ENCODE measurements around the gene FHOD1. TPM values are rescaled to one million over a fixed set of nuclear protein-coding genes. Genes with fewer than 3 reads are reported as not detected.
A peak's percentile ranks its signal among the peaks of the same experiment; 100 is the strongest.

FHOD1 gene
- total and polyA plus RNA-seq, 9 of the 15 experiments (the other 6 are each of a cell fraction or from before 2014, with no cell fraction given), result 18.7 to 126 (median 32.3) TPM

GRCh38 chr16:67238806-67239470 lies 8.3 kb downstream of the FHOD1 start:
- in situ Hi-C loops (cut with MboI) (no loop called here), intact Hi-C loops (cut with micrococcal nuclease) (loop anchor here (5.0 kb wide), 1 partner anchor 38 kb away; the partner anchor contains the start of gene PLEKHG4)
- Histone ChIP-seq H3K27ac (ENCODE audit: extremely low read depth, low read depth, low read length) (no peak overlapping the region), H3K27me3 (ENCODE audit: control insufficient read depth in 2 of 2, insufficient read depth in 2 of 2, low read length in 2 of 2) (no peaks in the 10 kb centered on the region), H2AFZ (ENCODE audit: low read depth, low read length) (no peak overlapping the region), H3K4me1 (replicated peaks in 1 of 2; ENCODE audit: control insufficient read depth in 2 of 2, insufficient read depth in 2 of 2, low read length in 2 of 2) (peaks cover 48 to 57% of the 10 kb centered on the region in 2 experiments), H3K36me3 (ENCODE audit: control insufficient read depth, insufficient read depth, low read length) (peaks cover 79% of the 10 kb centered on the region; the same call in 2 of the 3 replicates), H3K4me3 (no peak overlapping the region), H3K9me3 (replicated peaks; ENCODE audit: control insufficient read depth, insufficient read depth, low read depth, low read length) (no peaks in the 10 kb centered on the region), H3K4me2 (ENCODE audit: insufficient read depth, low read length) (no peak overlapping the region), H3K79me2 (ENCODE audit: control insufficient read depth, insufficient read depth, low read length) (peaks cover 53% of the 10 kb centered on the region), H3K9ac (ENCODE audit: insufficient read depth in 1 of 2, low read depth in 2 of 2, low read length in 2 of 2) (peak overlapping the region in 1 of 2 experiments; percentile 9; a peak in 2 of 4 replicates), H3K9me1 (ENCODE audit: control insufficient read depth, insufficient read depth, low read length) (no peaks in the 10 kb centered on the region), H4K20me1 (replicated peaks; ENCODE audit: control insufficient read depth, insufficient read depth, low read length) (peaks cover 4% of the 10 kb centered on the region)
- POLR2A ChIA-PET, result interaction anchor here (0.6 to 4.3 kb wide), 4 partner anchors 9 to 359 kb away, joined by 3 to 31 read pairs (median 4); partner anchors contain the start of genes FHOD1 and TMEM208
- no peak for ATAC-seq
- FAIRE-seq, result no peak
- no peak for TF ChIP-seq ARID2 (IDR thresholded peaks at IDR 0.05)
- 97% methylated on average over 9 of the region's 9 CpGs for WGBS (ENCODE audit: insufficient coverage, low coverage, missing lambda C conversion rate)
- no peak for DNase-seq (ENCODE audit: extremely low read depth in 1 of 4, low spot score in 3 of 4)
- no TSS peak for BruUV-seq (replicated peaks)
- CTCF ChIA-PET (ENCODE audit: low intra/inter-chr PET ratio), result interaction anchor here (0.6 kb wide), 1 partner anchor 203 kb away, joined by 4 read pairs; no protein-coding TSS in a partner anchor

GRCh38 chr16:67238278-67238575 lies 9.1 kb downstream of the FHOD1 start:
- whole genome bisulfite sequencing (ENCODE audit: insufficient coverage, low coverage, missing lambda C conversion rate), result 100% methylated on average over 3 of the region's 3 CpGs
- DNase-seq (ENCODE audit: extremely low read depth in 1 of 4, low spot score in 3 of 4), result no peak
- BruUV-seq (replicated peaks), result no TSS peak
- ChIA-PET CTCF (ENCODE audit: low intra/inter-chr PET ratio) (interaction anchor here (0.6 kb wide), 1 partner anchor 202 kb away, joined by 4 read pairs; no protein-coding TSS in a partner anchor), POLR2A (interaction anchor here (0.6 to 4.3 kb wide), 3 partner anchors 9 to 360 kb away, joined by 3 to 31 read pairs (median 5); partner anchors contain the start of genes FHOD1 and TMEM208)
- H3K9me3 ChIP-seq (replicated peaks; ENCODE audit: control insufficient read depth, insufficient read depth, low read depth, low read length), result no peaks in the 10 kb centered on the region
- no peak for FAIRE-seq
- TF ChIP-seq RUNX1 (IDR thresholded peaks at IDR 0.05; ENCODE audit: low read depth) (no peak), ARID2 (IDR thresholded peaks at IDR 0.05) (no peak)
- H3K4me1 ChIP-seq (replicated peaks in 1 of 2; ENCODE audit: control insufficient read depth in 2 of 2, insufficient read depth in 2 of 2, low read length in 2 of 2), result peaks cover 41 to 50% of the 10 kb centered on the region in 2 experiments
- H3K27me3 ChIP-seq (ENCODE audit: control insufficient read depth in 2 of 2, insufficient read depth in 2 of 2, low read length in 2 of 2), result no peaks in the 10 kb centered on the region
- no peak overlapping the region for H2AFZ ChIP-seq (ENCODE audit: low read depth, low read length)
- ATAC-seq, result no peak
- peaks cover 80% of the 10 kb centered on the region; the same call in 2 of the 3 replicates for H3K36me3 ChIP-seq (ENCODE audit: control insufficient read depth, insufficient read depth, low read length)
- in situ Hi-C loops (cut with MboI) (no loop called here), intact Hi-C loops (cut with micrococcal nuclease) (loop anchor here (5.0 kb wide), 1 partner anchor 39 kb away; the partner anchor contains the start of gene PLEKHG4)
- no peak overlapping the region for H3K9ac ChIP-seq (ENCODE audit: insufficient read depth in 1 of 2, low read depth in 2 of 2, low read length in 2 of 2)
- H4K20me1 ChIP-seq (replicated peaks; ENCODE audit: control insufficient read depth, insufficient read depth, low read length), result peaks cover 4% of the 10 kb centered on the region
- no peaks in the 10 kb centered on the region for H3K9me1 ChIP-seq (ENCODE audit: control insufficient read depth, insufficient read depth, low read length)
- no peak overlapping the region for H3K27ac ChIP-seq (ENCODE audit: extremely low read depth, low read depth, low read length)
- no peak overlapping the region for H3K4me2 ChIP-seq (ENCODE audit: insufficient read depth, low read length)
- H3K4me3 ChIP-seq, result no peak overlapping the region
- H3K79me2 ChIP-seq (ENCODE audit: control insufficient read depth, insufficient read depth, low read length), result peaks cover 46% of the 10 kb centered on the region

Measured in K562 (cell line).